HUES6 (cell line): Measurements from ENCODE around the gene KRTAP4-11.
"Not testable (repeated sequence)": the region's sequence is repeated elsewhere in the genome, so short reads cannot be mapped to it uniquely, and the experiment has no call there.

Experiments
- H3K27ac ChIP-seq: 2 replicates; pipeline ENCODE4 v1.7.0; 2013; ENCODE audit warnings: low read depth, mild to moderate bottlenecking, low read length, inconsistent platforms
- H3K27me3 ChIP-seq: 2 replicates; pipeline ENCODE4 v1.6.1; 2013; ENCODE audit warnings: low read length; ENCODE audit not compliant: control insufficient read depth, insufficient read depth
- H3K36me3 ChIP-seq: 2 replicates; pipeline ENCODE4 v1.6.1; 2013; ENCODE audit warnings: low read length; ENCODE audit not compliant: control insufficient read depth, insufficient read depth
- H3K4me1 ChIP-seq: 2 replicates; pipeline ENCODE4 v1.6.1; 2013; ENCODE audit warnings: low read length; ENCODE audit not compliant: control insufficient read depth, insufficient read depth
- H3K4me3 ChIP-seq: 2 replicates; pipeline ENCODE4 v1.5.1; 2013; ENCODE audit warnings: low read depth, low read length
- H3K9ac ChIP-seq: one replicate; pipeline ENCODE4 v1.6.1; 2013; ENCODE audit warnings: mild to moderate bottlenecking, low read length
- H3K9me3 ChIP-seq: 2 replicates; pipeline ENCODE4 v1.6.1; 2013; ENCODE audit warnings: low read depth, low read length; ENCODE audit not compliant: control insufficient read depth, insufficient read depth

The KRTAP4-11 gene

GRCh38 chr17:41103896-41104295 is 14.3 kb downstream of the KRTAP4-11 start:
- Histone ChIP-seq H3K36me3 (no peaks in the 10 kb centered on the region), H3K9me3 (no peaks in the 10 kb centered on the region), H3K4me1 (peaks cover 8% of the 10 kb centered on the region; the same call in 1 of the 2 replicates), H3K27ac (no peak overlapping the region), H3K4me3 (no peak overlapping the region), H3K27me3 (no peaks in the 10 kb centered on the region), H3K9ac (no peak overlapping the region)

GRCh38 chr17:41101586-41102259 is 16.4 kb downstream of the KRTAP4-11 start, which contains the start of gene KRTAP4-16:
KRTAP4-16 (minus strand) TSS chr17:41102209; CDS start chr17:41102209, 0 bp downstream.
- Histone ChIP-seq H3K4me3 (no peak within 1 kb of the TSS), H3K36me3 (no peaks in the 10 kb centered on the region), H3K27ac (no peak within 1 kb of the TSS), H3K27me3 (no peaks in the 10 kb centered on the region), H3K9me3 (no peaks in the 10 kb centered on the region), H3K4me1 (no peaks in the 10 kb centered on the region; the same call in 1 of the 2 replicates), H3K9ac (no peak within 1 kb of the TSS)

- not testable (repeated sequence) for H3K4me1 ChIP-seq, H3K27ac ChIP-seq, H3K27me3 ChIP-seq, H3K9me3 ChIP-seq, H3K36me3 ChIP-seq, H3K4me3 ChIP-seq, H3K9ac ChIP-seq
These were observed 18.3 kb downstream of the KRTAP4-11 start for GRCh38 chr17:41099682-41100480.

GRCh38 chr17:41098481-41098880 is 19.7 kb downstream of the KRTAP4-11 start:
- Histone ChIP-seq H3K4me1 (no peaks in the 10 kb centered on the region), H3K9me3 (peaks cover 6% of the 10 kb centered on the region), H3K27ac (no peak overlapping the region), H3K9ac (no peak overlapping the region), H3K27me3 (no peaks in the 10 kb centered on the region), H3K36me3 (no peaks in the 10 kb centered on the region), H3K4me3 (no peak overlapping the region)

GRCh38 chr17:41098042-41098441 is 20.1 kb downstream of the KRTAP4-11 start, which contains the start of gene KRTAP4-8:
KRTAP4-8 (minus strand) TSS chr17:41098142; CDS start chr17:41098084, 58 bp downstream.
- Histone ChIP-seq H3K27ac (no peak within 1 kb of the TSS), H3K4me1 (no peaks in the 10 kb centered on the region), H3K9ac (no peak within 1 kb of the TSS), H3K4me3 (no peak within 1 kb of the TSS), H3K27me3 (no peaks in the 10 kb centered on the region), H3K9me3 (peaks cover 6% of the 10 kb centered on the region), H3K36me3 (no peaks in the 10 kb centered on the region)

- Histone ChIP-seq H3K27ac (no peak overlapping the region), H3K4me1 (no peaks in the 10 kb centered on the region), H3K4me3 (no peak overlapping the region), H3K36me3 (no peaks in the 10 kb centered on the region), H3K9ac (no peak overlapping the region), H3K27me3 (no peaks in the 10 kb centered on the region), H3K9me3 (peaks cover 11% of the 10 kb centered on the region)
These were observed 22.1 kb downstream of the KRTAP4-11 start for GRCh38 chr17:41096055-41096454.

GRCh38 chr17:41088760-41089352 is 29.3 kb downstream of the KRTAP4-11 start:
- H3K27me3 ChIP-seq, H3K36me3 ChIP-seq, H3K27ac ChIP-seq, H3K9ac ChIP-seq, H3K4me3 ChIP-seq, H3K4me1 ChIP-seq, H3K9me3 ChIP-seq: not testable (repeated sequence)

GRCh38 chr17:41084100-41084856 is 33.9 kb downstream of the KRTAP4-11 start, which contains the start of gene KRTAP4-7:
KRTAP4-7 (plus strand) TSS chr17:41084150; CDS start chr17:41084207, 57 bp downstream.
- H3K27ac ChIP-seq, H3K9me3 ChIP-seq, H3K4me3 ChIP-seq, H3K4me1 ChIP-seq, H3K27me3 ChIP-seq, H3K9ac ChIP-seq, H3K36me3 ChIP-seq: not testable (repeated sequence)

- not testable (repeated sequence) for H3K9ac ChIP-seq, H3K9me3 ChIP-seq, H3K36me3 ChIP-seq, H3K4me1 ChIP-seq, H3K4me3 ChIP-seq, H3K27ac ChIP-seq, H3K27me3 ChIP-seq
These were observed 34.7 kb downstream of the KRTAP4-11 start for GRCh38 chr17:41083427-41083826.

GRCh38 chr17:41082626-41083025 is 35.5 kb downstream of the KRTAP4-11 start:
- no peak overlapping the region for H3K27ac ChIP-seq
- H3K27me3 ChIP-seq: no peaks in the 10 kb centered on the region
- no peaks in the 10 kb centered on the region for H3K4me1 ChIP-seq
- no peak overlapping the region for H3K4me3 ChIP-seq
- no peaks in the 10 kb centered on the region for H3K9me3 ChIP-seq
- no peaks in the 10 kb centered on the region for H3K36me3 ChIP-seq
- no peak overlapping the region for H3K9ac ChIP-seq
